ENCODE data around the gene TBCCD1. TPM values are rescaled to one million over a fixed set of nuclear protein-coding genes. Genes with fewer than 3 reads are reported as not detected.

The TBCCD1 gene, protein sequence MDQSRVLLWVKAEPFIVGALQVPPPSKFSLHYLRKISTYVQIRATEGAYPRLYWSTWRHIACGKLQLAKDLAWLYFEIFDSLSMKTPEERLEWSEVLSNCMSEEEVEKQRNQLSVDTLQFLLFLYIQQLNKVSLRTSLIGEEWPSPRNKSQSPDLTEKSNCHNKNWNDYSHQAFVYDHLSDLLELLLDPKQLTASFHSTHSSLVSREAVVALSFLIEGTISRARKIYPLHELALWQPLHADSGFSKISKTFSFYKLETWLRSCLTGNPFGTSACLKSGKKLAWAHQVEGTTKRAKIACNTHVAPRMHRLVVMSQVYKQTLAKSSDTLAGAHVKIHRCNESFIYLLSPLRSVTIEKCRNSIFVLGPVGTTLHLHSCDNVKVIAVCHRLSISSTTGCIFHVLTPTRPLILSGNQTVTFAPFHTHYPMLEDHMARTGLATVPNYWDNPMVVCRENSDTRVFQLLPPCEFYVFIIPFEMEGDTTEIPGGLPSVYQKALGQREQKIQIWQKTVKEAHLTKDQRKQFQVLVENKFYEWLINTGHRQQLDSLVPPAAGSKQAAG
- total RNA-seq (2014; rRNA removed; shearing (Covaris generic)) = 10.2 and 19.6 TPM in 2 replicates

- DNase-seq (ENCODE audit: low spot score) = peak; percentile 73
These were observed at the start of gene TBCCD1 for GRCh38 chr3:186567072-186567921. Gene TBCCD1 (minus strand): TSS chr3:186567339. CDS start chr3:186564329, 3,010 bp downstream.

DNA sequence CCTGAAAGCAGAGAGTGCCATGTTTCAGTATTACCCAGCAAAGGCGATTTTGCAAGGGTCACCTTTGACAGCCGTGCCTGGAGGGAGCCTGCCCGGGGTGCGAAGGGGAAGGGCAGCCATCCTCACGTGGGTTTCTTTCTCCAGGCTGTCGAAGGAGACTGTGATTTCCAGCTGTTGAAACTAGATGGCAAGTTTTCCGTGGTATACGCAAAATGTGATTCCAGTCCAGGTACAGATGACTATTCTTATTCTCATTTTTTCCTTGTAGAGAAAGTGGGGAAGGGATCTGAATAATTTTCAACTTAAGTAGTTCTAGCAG is 49.1 kb upstream of the TBCCD1 start:
- DNase-seq (ENCODE audit: low spot score) = no peak

DNA sequence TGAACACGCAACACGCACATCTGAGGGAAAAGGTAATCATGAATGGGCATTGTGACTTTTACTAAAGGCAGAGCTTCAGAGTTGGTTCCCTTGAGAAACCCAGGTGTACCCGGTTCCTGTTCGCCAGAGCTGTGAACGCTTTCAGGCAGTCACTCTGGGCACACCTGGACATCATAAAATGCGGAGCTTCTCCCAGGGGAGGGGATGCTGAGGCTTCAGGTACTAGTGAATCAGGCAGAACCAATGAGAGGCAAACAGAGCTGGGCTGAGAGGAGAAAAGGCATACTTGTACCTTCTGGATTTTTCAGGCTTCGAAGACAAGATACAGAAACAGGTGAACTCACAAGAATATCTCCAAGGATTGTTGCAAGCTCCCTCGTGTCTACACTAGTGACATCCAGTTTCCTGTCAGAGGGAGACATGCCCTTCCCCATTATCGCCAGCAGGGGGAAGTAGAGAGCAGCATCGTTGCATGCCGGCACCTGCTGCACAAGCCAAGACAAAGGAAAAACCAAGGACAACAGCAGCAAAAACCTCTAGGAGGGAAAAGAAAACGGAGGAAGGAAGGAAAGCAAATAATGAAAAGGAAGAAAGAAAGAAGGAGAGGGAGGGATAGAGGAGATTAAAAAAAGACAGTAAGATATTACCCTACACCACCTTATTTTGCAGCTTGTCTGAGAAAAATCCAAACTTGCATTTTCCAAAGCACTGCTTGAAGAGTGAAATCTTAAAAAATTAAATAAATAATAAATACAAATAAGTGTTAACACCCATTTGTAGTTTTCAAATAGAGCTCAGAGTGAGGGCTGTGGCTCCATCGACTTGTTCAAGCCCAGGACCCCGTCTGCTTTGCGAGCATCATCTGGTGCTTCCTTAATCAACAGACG is 47.7 kb upstream of the TBCCD1 start:
- DNase-seq (ENCODE audit: low spot score) = peak; percentile 78

DNA sequence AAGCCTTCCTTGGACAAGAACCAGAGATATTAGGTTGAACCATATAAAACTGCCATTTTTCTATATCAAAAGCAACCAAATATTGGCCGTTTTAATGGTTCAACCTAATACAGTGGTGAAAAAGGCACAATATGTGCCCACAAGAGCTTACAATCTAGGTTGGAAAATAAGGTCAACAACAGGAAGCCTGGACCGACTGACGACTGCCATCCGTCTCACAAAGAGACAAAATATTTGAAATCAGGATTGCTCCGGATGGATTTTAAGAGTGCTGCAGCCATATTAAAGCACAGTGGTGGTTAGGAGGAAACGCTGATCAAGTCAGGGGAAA is 47.1 kb upstream of the TBCCD1 start:
- DNase-seq (ENCODE audit: low spot score) = no peak

DNA sequence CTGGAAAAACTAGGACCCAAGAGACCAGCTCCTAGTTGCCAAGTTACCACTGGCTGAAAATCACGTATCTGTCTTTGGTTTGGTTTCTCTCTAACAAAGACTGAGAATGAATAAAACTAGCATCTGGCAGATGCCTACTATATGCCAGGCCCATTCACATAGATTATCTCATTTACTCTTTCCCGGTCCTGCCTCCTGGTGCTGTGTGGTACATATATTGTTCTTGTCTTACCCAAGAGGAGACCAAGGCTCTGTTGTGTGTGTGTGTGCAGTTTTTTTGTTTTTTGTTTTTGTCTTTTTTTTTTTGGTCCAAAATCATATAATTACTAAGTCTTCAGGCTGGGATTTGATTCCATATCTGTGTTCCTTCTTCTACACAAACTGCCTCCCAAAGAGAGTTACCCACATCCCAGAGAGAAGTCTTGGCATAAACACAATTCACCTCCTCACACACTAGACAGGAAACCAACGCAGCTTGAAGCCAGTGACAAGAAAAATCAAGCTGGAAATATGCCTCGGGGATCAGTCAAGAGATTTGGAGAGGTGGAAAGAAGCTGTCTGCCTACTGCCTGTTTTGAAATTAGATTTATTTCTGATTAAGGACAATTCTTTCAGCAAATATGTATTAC is 46.6 kb upstream of the TBCCD1 start:
- DNase-seq (ENCODE audit: low spot score) = peak; percentile 41

- DNase-seq (ENCODE audit: low spot score) = no peak
These were observed 45.8 kb upstream of the TBCCD1 start, which contains the start of gene AHSG for GRCh38 chr3:186612721-186613636. Gene AHSG (plus strand): TSS chr3:186613060. CDS start chr3:186613142, 82 bp downstream.

GRCh38 chr3:186612065-186612464 is 44.9 kb upstream of the TBCCD1 start:
- no peak for DNase-seq (ENCODE audit: low spot score)

- DNase-seq (ENCODE audit: low spot score) = peak; percentile 17
These were observed 42.2 kb upstream of the TBCCD1 start for GRCh38 chr3:186609247-186609868.

GRCh38 chr3:186608624-186609215 is 41.6 kb upstream of the TBCCD1 start:
- no peak for DNase-seq (ENCODE audit: low spot score)

DNA sequence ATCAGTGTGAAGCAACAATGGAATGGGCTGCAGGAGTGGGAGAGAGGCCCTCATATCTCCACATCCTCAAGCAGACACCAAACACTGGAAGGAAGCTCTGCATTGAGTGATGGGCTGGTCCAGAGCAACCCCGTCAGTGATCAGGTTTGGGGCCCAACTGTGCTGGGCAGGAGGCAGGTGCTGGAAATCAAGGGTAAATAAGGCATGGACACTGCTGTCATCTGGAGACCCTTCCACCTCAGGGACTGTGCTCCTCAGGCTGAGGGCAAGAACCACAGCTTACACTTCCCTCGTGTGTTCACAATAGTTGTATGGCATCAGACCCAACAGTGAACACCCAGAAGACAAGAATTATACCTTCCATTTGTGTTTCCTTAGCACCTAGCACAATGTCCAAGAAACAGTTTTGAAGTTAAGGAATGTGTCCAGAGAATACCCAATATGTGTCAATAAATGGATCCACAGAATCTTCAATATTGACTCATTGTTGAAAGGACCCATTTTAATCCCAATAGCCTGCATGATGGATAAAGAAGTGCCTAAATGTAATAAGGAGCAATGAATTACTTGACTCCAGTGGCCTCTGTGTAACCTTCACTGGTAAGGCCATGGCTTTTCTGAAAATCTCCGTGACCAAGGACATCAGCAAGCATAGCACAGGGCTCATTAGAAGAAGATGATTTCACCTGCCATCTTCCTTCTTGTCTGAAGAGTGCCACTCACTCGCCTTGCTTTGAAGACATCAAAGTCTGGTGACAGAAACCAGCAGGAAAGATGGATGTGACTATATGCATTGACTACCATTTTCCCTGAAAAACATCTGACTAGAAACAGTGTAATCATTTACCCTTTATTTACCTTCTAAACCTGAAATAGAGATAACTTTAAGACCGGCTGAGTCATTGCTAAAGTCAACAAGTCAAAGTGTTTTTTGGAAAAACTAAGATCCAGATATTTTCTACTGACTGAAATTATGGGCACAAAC is 38.7 kb upstream of the TBCCD1 start:
- no peak for DNase-seq (ENCODE audit: low spot score)

GRCh38 chr3:186605078-186605477 is 37.9 kb upstream of the TBCCD1 start:
- no peak for DNase-seq (ENCODE audit: low spot score)

DNA sequence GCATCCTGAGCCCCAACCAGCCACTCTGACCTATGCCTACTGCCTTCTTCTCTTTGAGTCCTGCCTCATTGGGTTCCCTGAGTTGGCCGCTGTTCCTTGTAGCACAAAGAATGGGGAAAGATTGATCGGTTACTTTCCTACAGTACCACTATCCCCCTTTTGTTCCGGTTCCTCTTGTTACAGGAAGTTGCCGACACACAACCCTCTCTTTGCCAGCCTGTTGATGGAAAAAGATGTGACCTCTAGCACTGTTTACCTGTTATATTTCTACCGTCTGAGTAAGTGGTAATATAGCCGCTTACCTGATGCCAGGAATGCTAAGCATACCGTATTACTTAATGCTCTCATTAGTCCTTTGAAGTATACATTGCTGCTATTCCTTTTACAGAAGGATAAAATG is 36.0 kb upstream of the TBCCD1 start:
- no peak for DNase-seq (ENCODE audit: low spot score)

DNA sequence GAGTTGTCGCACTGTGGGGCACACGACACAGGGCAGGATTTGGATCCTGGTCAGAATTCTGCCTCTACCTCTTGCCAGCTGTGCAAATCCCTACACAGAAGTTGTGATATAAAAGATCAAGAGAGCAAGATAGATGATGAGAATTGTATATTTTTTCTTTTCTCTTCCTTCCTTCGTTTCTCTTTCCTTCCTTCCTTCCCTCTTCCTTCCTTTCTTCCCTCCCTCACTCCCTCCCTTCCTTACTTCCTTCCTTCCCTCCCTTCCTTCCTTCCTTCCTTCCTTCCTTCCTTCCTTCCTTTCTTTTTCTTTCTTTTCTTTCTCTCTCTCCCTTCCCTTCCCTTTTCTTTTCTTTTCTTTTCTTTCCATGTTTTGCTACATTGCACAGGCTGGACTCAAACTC is 33.8 kb upstream of the TBCCD1 start:
- DNase-seq (ENCODE audit: low spot score) = no peak

- no peak for DNase-seq (ENCODE audit: low spot score)
These were observed 32.6 kb upstream of the TBCCD1 start for GRCh38 chr3:186599785-186600166.

DNA sequence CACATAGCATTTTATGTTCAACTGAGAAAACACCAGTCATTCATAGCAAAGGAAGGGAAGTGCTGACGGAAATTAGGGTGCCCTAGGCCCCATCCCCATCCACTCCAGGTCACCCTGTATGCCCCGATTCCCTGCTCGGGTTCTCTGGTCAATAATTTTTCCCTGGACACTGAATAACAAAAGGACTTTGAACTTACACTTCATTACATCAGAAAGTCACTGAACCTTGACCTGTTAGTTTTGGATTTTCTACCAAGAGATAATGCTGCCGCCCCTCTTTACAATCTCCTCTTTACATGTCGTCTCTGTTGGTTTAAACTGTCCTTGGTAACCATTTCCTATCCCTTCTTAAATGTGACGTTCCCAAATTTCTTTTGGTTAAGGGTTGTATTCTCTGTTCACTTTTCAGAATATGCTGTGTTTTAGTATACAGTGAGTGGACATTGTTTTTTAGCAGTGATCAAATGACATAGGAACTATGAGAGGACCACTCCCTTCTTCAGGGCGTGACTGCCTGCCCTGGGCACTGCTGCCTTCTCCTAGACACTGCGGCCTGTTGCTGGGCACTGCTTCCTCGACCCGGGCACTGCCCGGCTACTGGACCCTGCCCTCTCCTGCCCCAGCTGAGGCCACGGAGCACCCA is 32.1 kb upstream of the TBCCD1 start:
- DNase-seq (ENCODE audit: low spot score) = no peak

GRCh38 chr3:186598794-186599141 is 31.6 kb upstream of the TBCCD1 start:
- DNase-seq (ENCODE audit: low spot score) = no peak

DNA sequence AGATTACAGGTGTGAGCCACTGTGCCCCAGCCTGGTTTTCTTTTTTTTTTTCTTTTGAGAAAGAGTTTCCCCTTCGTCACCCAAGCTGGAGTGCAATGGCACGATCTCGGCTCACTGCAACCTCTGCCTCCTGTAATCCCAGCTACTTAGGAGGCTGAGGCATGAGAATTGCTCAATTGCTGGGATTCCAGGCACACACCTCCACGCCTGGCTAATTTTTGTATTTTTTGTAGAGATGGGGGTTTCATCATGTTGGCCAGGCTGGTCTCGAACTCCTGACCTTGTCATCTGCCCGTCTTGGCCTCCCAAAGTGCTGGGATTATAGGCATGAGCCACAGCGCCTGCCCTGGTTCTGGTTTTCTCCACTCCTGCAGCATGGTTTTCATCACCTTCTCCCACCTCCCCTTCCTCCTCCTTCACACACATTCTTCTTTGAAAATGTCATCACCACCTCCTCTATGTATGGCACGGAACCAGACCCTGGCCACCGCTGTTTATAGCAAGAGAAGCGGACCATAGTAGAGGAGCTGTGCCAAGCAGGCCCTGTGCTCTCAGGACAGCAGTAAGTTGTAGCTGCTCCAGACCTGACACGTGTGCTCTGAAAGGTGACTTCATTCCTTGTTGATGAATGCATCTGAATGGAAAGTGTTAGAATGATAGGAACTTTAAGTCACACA is 31.1 kb upstream of the TBCCD1 start:
- peak; percentile 35 for DNase-seq (ENCODE audit: low spot score)

Measured in A172 (cell line).